Subcutaneous adipose tissue (tissue), 4 donors: ENCODE measurements around the gene KPNA4. TPM values are rescaled to one million over a fixed set of nuclear protein-coding genes. Genes with fewer than 3 reads are reported as not detected.

ENCODE experiments used
- total RNA-seq, 4 donors: library from RNA; depleted of rRNA; stranded (reverse); fragments of >200 nt; gene quantifications; one replicate each; pipeline ENCODE4 v1.1.0, GENCODE V29; 2016
- TF ChIP-seq, protein P1 (sequence below): fragments of 450-650 bp; IDR thresholded peaks from one replicate; pipeline ENCODE4 v1.5.1; 2016; ENCODE audit warnings: low read depth, mild to moderate bottlenecking, control low read depth, antibody characterized with exemption, moderate library complexity

The KPNA4 gene
- total RNA-seq, 4 donors from 2014 or later = 31.1 to 70.3 (median 39.8) TPM

GRCh38 chr3:160568989-160569388 lies 3.6 kb upstream of the KPNA4 start:
- TF ChIP-seq, protein P1, sequence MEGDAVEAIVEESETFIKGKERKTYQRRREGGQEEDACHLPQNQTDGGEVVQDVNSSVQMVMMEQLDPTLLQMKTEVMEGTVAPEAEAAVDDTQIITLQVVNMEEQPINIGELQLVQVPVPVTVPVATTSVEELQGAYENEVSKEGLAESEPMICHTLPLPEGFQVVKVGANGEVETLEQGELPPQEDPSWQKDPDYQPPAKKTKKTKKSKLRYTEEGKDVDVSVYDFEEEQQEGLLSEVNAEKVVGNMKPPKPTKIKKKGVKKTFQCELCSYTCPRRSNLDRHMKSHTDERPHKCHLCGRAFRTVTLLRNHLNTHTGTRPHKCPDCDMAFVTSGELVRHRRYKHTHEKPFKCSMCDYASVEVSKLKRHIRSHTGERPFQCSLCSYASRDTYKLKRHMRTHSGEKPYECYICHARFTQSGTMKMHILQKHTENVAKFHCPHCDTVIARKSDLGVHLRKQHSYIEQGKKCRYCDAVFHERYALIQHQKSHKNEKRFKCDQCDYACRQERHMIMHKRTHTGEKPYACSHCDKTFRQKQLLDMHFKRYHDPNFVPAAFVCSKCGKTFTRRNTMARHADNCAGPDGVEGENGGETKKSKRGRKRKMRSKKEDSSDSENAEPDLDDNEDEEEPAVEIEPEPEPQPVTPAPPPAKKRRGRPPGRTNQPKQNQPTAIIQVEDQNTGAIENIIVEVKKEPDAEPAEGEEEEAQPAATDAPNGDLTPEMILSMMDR = no peak

DNA sequence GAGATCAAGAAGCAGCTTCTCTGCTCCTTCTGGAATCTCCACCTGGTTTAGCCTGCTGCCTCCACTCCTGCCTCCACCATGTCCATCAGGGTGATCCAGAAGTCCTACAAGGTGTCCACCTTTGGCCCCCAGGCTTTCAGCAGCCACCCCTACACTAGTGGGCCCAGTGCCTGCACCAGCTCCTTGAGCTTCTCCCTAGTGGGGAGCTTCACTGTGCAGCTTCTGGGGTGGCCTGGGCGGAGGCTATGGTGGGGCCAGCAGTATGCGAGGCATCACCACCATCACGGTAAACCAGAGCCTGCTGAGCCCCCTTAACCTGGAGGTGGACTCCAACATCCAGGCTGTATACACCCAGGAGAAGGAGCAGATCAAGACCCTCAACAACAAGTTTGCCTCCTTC lies 2.4 kb upstream of the KPNA4 start:
- TF ChIP-seq, protein P1 = no peak

- TF ChIP-seq, protein P1 = no peak
Observed at GRCh38 chr3:160566499-160566898, 1.1 kb upstream of the KPNA4 start.

- TF ChIP-seq, protein P1 = no peak
Observed at GRCh38 chr3:160564949-160565441, 376 bp downstream of the KPNA4 start.

GRCh38 chr3:160564258-160564911 lies 986 bp downstream of the KPNA4 start:
- TF ChIP-seq, protein P1 = no peak

GRCh38 chr3:160562952-160563351 lies 2.4 kb downstream of the KPNA4 start:
- TF ChIP-seq, protein P1 = no peak

DNA sequence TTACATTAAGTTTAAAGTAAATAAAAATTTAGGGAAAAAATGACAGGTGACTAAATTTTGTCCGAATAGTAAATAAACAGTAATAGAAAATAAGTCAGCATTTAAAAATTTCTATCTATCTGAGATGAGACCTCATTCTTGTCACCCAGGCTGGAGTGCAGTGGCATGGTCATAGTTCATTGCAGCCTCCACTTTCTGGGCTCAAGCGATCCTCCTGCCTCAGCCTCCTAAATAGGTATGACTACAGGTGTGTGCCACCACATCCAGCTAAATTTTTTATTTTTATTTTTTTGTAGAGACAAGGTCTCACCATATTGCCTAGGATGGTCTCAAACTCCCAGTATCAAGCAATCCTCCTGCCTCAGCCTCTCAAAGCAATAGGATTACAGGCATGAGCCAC lies 7.8 kb downstream of the KPNA4 start:
- TF ChIP-seq, protein P1 = no peak
